SU-DHL-6 (cell line): ENCODE results near the gene MLXIPL.

Experiments
- EZH2phosphoT487 ChIP-seq: fragments of 200-600 bp; sonication (generic), shearing (Covaris generic); conservative IDR thresholded peaks from 2 replicates; pipeline ENCODE4 v1.6.1; 2018; ENCODE audit warnings: mild to moderate bottlenecking, antibody characterized with exemption, low read length, moderate library complexity, mixed read lengths
- TF ChIP-seq, protein P1 (sequence below): fragments of 200-600 bp; sonication (generic); IDR thresholded peaks from one replicate; pipeline ENCODE4 v1.5.1; 2017; ENCODE audit warnings: antibody characterized with exemption, mild to moderate bottlenecking, low read length, moderate library complexity; ENCODE audit not compliant: insufficient read depth, poor library complexity, severe bottlenecking

DNA sequence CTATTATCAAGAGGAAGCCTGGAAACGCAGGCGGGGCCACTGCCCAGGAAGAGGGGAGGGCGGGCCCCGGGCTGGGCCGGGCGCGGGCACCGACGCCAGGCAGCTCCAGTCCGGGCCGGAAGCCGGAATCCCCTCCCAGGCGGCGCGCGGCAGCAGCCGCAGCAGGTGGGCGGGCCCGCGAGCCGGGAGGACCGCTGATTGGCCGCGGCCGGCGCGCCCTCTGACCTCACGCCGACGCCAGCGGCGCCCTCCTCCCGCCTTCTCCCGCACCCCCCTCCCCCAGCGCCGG, 67.3 kb downstream of the MLXIPL start:
- TF ChIP-seq, protein P1, sequence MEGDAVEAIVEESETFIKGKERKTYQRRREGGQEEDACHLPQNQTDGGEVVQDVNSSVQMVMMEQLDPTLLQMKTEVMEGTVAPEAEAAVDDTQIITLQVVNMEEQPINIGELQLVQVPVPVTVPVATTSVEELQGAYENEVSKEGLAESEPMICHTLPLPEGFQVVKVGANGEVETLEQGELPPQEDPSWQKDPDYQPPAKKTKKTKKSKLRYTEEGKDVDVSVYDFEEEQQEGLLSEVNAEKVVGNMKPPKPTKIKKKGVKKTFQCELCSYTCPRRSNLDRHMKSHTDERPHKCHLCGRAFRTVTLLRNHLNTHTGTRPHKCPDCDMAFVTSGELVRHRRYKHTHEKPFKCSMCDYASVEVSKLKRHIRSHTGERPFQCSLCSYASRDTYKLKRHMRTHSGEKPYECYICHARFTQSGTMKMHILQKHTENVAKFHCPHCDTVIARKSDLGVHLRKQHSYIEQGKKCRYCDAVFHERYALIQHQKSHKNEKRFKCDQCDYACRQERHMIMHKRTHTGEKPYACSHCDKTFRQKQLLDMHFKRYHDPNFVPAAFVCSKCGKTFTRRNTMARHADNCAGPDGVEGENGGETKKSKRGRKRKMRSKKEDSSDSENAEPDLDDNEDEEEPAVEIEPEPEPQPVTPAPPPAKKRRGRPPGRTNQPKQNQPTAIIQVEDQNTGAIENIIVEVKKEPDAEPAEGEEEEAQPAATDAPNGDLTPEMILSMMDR = no peak
- no peak for TF ChIP-seq EZH2phosphoT487
